K562 (cell line): ENCODE results near the gene ABCC1. TPM values are rescaled to one million over a fixed set of nuclear protein-coding genes. Genes with fewer than 3 reads are reported as not detected.

Experiments used
- ATAC-seq: fragments of 200-7000 bp; cut with Tn5 transposase; 3 replicates; pipeline ENCODE4 v1.9.1; 2020; ENCODE audit warnings: moderate library complexity
- BruUV-seq: library from RNA; stranded (reverse); fragments of 400-500 nt; replicated peaks from 2 replicates; lab custom pipeline; 2021; lab: Mats Ljungman, UMichigan
- CTCF ChIA-PET: fragments of 300-600 bp; formaldehyde crosslinking; extraction: SDS; loops from one replicate; lab custom pipeline; 2021; ENCODE audit warnings: low intra/inter-chr PET ratio; lab: Yijun Ruan, JAX
- POLR2A ChIA-PET: fragments of 300-600, 350-650 bp; sonication (Branson Sonifier 250); formaldehyde crosslinking; extraction: SDS; loops from one replicate; lab custom pipeline; 2021; ENCODE audit warnings: antibody characterized with exemption, inconsistent platforms; lab: Yijun Ruan, JAX
- DNase-seq, 4 experiments: peaks; one replicate each; pipeline versions ENCODE4 v3.0.0 to v3.0.0-alpha.2; 2011 to 2018; ENCODE audit warnings: low spot score in 3 of 4, mixed read lengths in 3 of 4; ENCODE audit errors: extremely low read depth in 1 of 4
- FAIRE-seq: peaks from 2 replicates; lab custom pipeline; 2011; peaks lifted over from hg19 to GRCh38; lab: Jason Lieb, UNC
- H2AFZ ChIP-seq: 2 replicates; pipeline ENCODE4 v1.6.0; 2011; ENCODE audit warnings: low read depth, low read length, control low read depth, inconsistent platforms
- H3K27ac ChIP-seq: fragments of 200-600 bp; 3 replicates; pipeline ENCODE4 v1.8.0; 2011; ENCODE audit warnings: low read depth, mild to moderate bottlenecking, control low read depth, inconsistent platforms, low read length, moderate library complexity, mixed read lengths; ENCODE audit errors: extremely low read depth
- H3K27me3 ChIP-seq, 2 experiments: fragments of 300-600 bp in 1 of 2; 2 replicates in 1 of 2; 3 replicates in 1 of 2; pipeline versions ENCODE4 v1.6.0 to v1.8.0; 2011; ENCODE audit warnings: inconsistent platforms in 2 of 2, low read length in 2 of 2, mild to moderate bottlenecking in 1 of 2, mixed read lengths in 1 of 2, moderate library complexity in 1 of 2; ENCODE audit not compliant: control insufficient read depth in 2 of 2, insufficient read depth in 2 of 2
- H3K36me3 ChIP-seq: fragments of 300-600 bp; 3 replicates; pipeline ENCODE4 v1.8.0; 2011; ENCODE audit warnings: mild to moderate bottlenecking, low read length, inconsistent platforms; ENCODE audit not compliant: control insufficient read depth, insufficient read depth
- H3K4me1 ChIP-seq, 2 experiments: fragments of 200-600 bp in 1 of 2; replicated peaks in 1 of 2; 2 replicates in 1 of 2; 3 replicates in 1 of 2; pipeline versions ENCODE4 v1.5.1 to v1.8.0; 2011; ENCODE audit warnings: inconsistent platforms in 2 of 2, low read length in 2 of 2, mild to moderate bottlenecking in 1 of 2, mixed read lengths in 1 of 2, moderate library complexity in 1 of 2; ENCODE audit not compliant: control insufficient read depth in 2 of 2, insufficient read depth in 2 of 2
- H3K4me2 ChIP-seq: 2 replicates; pipeline ENCODE4 v1.6.1; 2011; ENCODE audit warnings: low read length, control low read depth, inconsistent platforms, mixed read lengths; ENCODE audit not compliant: insufficient read depth
- H3K4me3 ChIP-seq: fragments of 200-600 bp; sonication (generic), shearing (Covaris generic); 2 replicates; pipeline ENCODE4 v1.5.1; 2016; ENCODE audit warnings: control low read depth, inconsistent platforms
- H3K79me2 ChIP-seq: fragments of 200-600 bp; 3 replicates; pipeline ENCODE4 v1.8.0; 2011; ENCODE audit warnings: low read length, inconsistent platforms; ENCODE audit not compliant: control insufficient read depth, insufficient read depth
- H3K9ac ChIP-seq, 2 experiments: 2 replicates each; pipeline versions ENCODE4 v1.6.0 to v1.6.1; 2011; ENCODE audit warnings: low read depth in 2 of 2, low read length in 2 of 2, control low read depth in 1 of 2, inconsistent platforms in 1 of 2, mild to moderate bottlenecking in 1 of 2, mixed read lengths in 1 of 2; ENCODE audit not compliant: insufficient read depth in 1 of 2
- H3K9me1 ChIP-seq: one replicate; pipeline ENCODE4 v1.6.0; 2011; ENCODE audit warnings: inconsistent platforms, mild to moderate bottlenecking, low read length, moderate library complexity; ENCODE audit not compliant: control insufficient read depth, insufficient read depth
- H3K9me3 ChIP-seq: replicated peaks from 2 replicates; pipeline ENCODE4 v1.5.1; 2011; ENCODE audit warnings: low read depth, low read length, inconsistent platforms; ENCODE audit not compliant: control insufficient read depth, insufficient read depth
- H4K20me1 ChIP-seq: replicated peaks from 2 replicates; pipeline ENCODE4 v1.6.1; 2011; ENCODE audit warnings: low read length, inconsistent platforms, mixed read lengths; ENCODE audit not compliant: control insufficient read depth, insufficient read depth
- AFF1 ChIP-seq, 2 experiments: fragments of 450-650 bp; IDR thresholded peaks; 2 replicates each; pipeline ENCODE4 v1.6.1; 2018; ENCODE audit warnings: mild to moderate bottlenecking in 2 of 2, low read depth in 1 of 2; ENCODE audit not compliant: partially characterized antibody in 2 of 2
- CSDE1 ChIP-seq, 2 experiments: fragments of 450-650 bp; IDR thresholded peaks; 2 replicates each; pipeline ENCODE4 v1.6.1; 2016; ENCODE audit warnings: mild to moderate bottlenecking in 1 of 2
- ETS2 ChIP-seq: IDR thresholded peaks from 2 replicates; pipeline ENCODE4 v1.6.1; 2016; ENCODE audit warnings: borderline replicate concordance, missing genetic modification characterization, mild to moderate bottlenecking, moderate library complexity, missing compliant biosample characterization; ENCODE audit not compliant: poor library complexity, severe bottlenecking
- FOS ChIP-seq: IDR thresholded peaks from 3 replicates; pipeline ENCODE4 v1.6.1; 2011; ENCODE audit not compliant: insufficient read length; ENCODE audit errors: extremely low read depth
- GABPA ChIP-seq: fragments of 200-800 bp; sonication (Bioruptor generic); conservative IDR thresholded peaks from 2 replicates; pipeline ENCODE4 v1.6.1; 2016; ENCODE audit warnings: low read depth, missing genetic modification characterization, missing compliant biosample characterization
- IFI16 ChIP-seq: fragments of 250-450 bp; sonication (Bioruptor Pico); IDR thresholded peaks from 2 replicates; pipeline ENCODE4 v2.1.2; 2022; ENCODE audit warnings: mild to moderate bottlenecking, inconsistent platforms
- L3MBTL2 ChIP-seq: fragments of 450-650 bp; IDR thresholded peaks from 2 replicates; pipeline ENCODE4 v1.6.1; 2016; ENCODE audit warnings: mild to moderate bottlenecking, moderate library complexity
- NCOR1 ChIP-seq: fragments of 450-650 bp; IDR thresholded peaks from 2 replicates; pipeline ENCODE4 v1.6.1; 2016; ENCODE audit warnings: mild to moderate bottlenecking, moderate library complexity
- PREB ChIP-seq: sonication (generic); formaldehyde crosslinking; IDR thresholded peaks from 2 replicates; pipeline ENCODE4 v1.8.1; 2023; ENCODE audit warnings: mild to moderate bottlenecking, missing genetic modification reagents
- STAT5A ChIP-seq: IDR thresholded peaks from 2 replicates; pipeline ENCODE4 v1.6.1; 2012; ENCODE audit warnings: low read length, inconsistent platforms, borderline replicate concordance
- ZMIZ1 ChIP-seq, 2 experiments: fragments of 150-350 bp in 1 of 2; IDR thresholded peaks; 2 replicates each; pipeline ENCODE4 v1.6.1; 2012 to 2016; ENCODE audit warnings: low read depth in 2 of 2, low read length in 2 of 2, mild to moderate bottlenecking in 1 of 2, moderate library complexity in 1 of 2
- ZNF12 ChIP-seq: sonication (generic); formaldehyde crosslinking; IDR thresholded peaks from 2 replicates; pipeline ENCODE4 v1.4.0; 2020; ENCODE audit warnings: mild to moderate bottlenecking, missing genetic modification reagents
- WGBS: fragments of 100-300 bp; shearing (Covaris generic); methylation state at CpG from one replicate; pipeline ENCODE4 v1.1.6; 2016; ENCODE audit warnings: low coverage, mixed read lengths; ENCODE audit not compliant: insufficient coverage; ENCODE audit errors: missing lambda C conversion rate; 5-methylcytosine and 5-hydroxymethylcytosine counted together
- in situ Hi-C: fragments of 300-500 bp; cut with MboI; formaldehyde crosslinking; loops from 4 replicates; pipeline ENCODE4 v1.15.0; 2018; ENCODE audit warnings: inconsistent platforms, mixed read lengths
- intact Hi-C: fragments of 100-400 bp; cut with micrococcal nuclease; formaldehyde crosslinking; loops from 2 replicates; pipeline ENCODE4 v1.14.2; 2022
- polyA plus RNA-seq, 8 experiments: library from polyadenylated mRNA; depleted of rRNA in 4 of 8; stranded (reverse) in 5 of 8; unstranded in 3 of 8; fragments of >200 nt; fragmentation: Nextera tagmentation in 2 of 8; fragmentation: Illumina TruSeq in 1 of 8; extraction: Ambion mirVana in 2 of 8; extraction: Trizol in 1 of 8; gene quantifications; 2 replicates each; pipeline versions ENCODE4 v1.2.1 to v1.2.3, GENCODE V29; 2011 to 2014; ENCODE audit warnings: inconsistent platforms in 1 of 8, missing spikeins in 1 of 8
- total RNA-seq, 7 experiments: library from RNA; depleted of rRNA in 6 of 7; stranded (reverse); fragments of >200 nt in 6 of 7; fragmentation: Illumina TruSeq in 2 of 7; extraction: Trizol in 2 of 7; gene quantifications; 2 replicates each; pipeline versions ENCODE4 v1.2.1 to v1.2.3, GENCODE V29; 2011 to 2021; ENCODE audit warnings: low replicate concordance in 1 of 7

Gene ABCC1
- total and polyA plus RNA-seq, 9 of the 15 experiments (the other 6 are each of a cell fraction or from before 2014, with no cell fraction given), result 3.9 to 41.6 (median 10.0) TPM

GRCh38 chr16:16148755-16149154 is 199.3 kb downstream of the ABCC1 start:
- CTCF ChIA-PET, result no interaction called here
- intact Hi-C loops, result no loop called here
- POLR2A ChIA-PET, result interaction anchor here (0.5 to 0.9 kb wide), 2 partner anchors 10 to 148 kb away, joined by 3 to 5 read pairs; no protein-coding TSS in a partner anchor

More at GRCh38 chr16:16148755-16149154, 199.3 kb downstream of the ABCC1 start:
- ATAC-seq, result no peak
- H3K36me3 ChIP-seq, result peaks cover 9% of the 10 kb centered on the region; the same call in 2 of the 3 replicates
- no peaks in the 10 kb centered on the region for H4K20me1 ChIP-seq
- H3K9ac ChIP-seq, result no peak overlapping the region
- peaks cover 7 to 12% of the 10 kb centered on the region in 2 experiments; a peak in 4 of 5 replicates for H3K4me1 ChIP-seq
- no peaks in the 10 kb centered on the region for H3K27me3 ChIP-seq
- H3K27ac ChIP-seq, result no peak overlapping the region
- no peak overlapping the region for H3K4me3 ChIP-seq
- no peaks in the 10 kb centered on the region for H3K79me2 ChIP-seq
- no peak overlapping the region for H2AFZ ChIP-seq
- in situ Hi-C loops, result no loop called here
- no peaks in the 10 kb centered on the region for H3K9me1 ChIP-seq
- 56% methylated on average over 7 of the region's 9 CpGs for WGBS
- no peaks in the 10 kb centered on the region for H3K9me3 ChIP-seq
- BruUV-seq, result no TSS peak
- no peak overlapping the region for H3K4me2 ChIP-seq
- TF ChIP-seq FOS (no peak), NCOR1 (no peak), IFI16 (CRISPR knock-in tag) (no peak), ETS2 (no peak), ZNF12 (CRISPR knock-in tag) (no peak), ZMIZ1 (IDR thresholded peaks at IDR 0.05; ENCODE audit: low read depth in 2 of 2, low read length in 2 of 2) (no peak), AFF1 (IDR thresholded peaks at IDR 0.05; ENCODE audit: low read depth in 1 of 2, partially characterized antibody in 2 of 2) (no peak), L3MBTL2 (no peak), GABPA (tag) (no peak), STAT5A (no peak), CSDE1 (IDR thresholded peaks at IDR 0.05) (no peak), PREB (no peak)
- TF ChIP-seq, all 486 proteins: peak for 0
- DNase-seq, result no peak
- no peak for FAIRE-seq
